ENCODE data around the gene PIRT. TPM values are rescaled to one million over a fixed set of nuclear protein-coding genes. Genes with fewer than 3 reads are reported as not detected.
A peak's percentile ranks its signal among the peaks of the same experiment; 100 is the strongest.

PIRT gene
- total RNA-seq, 1 experiment from 2014 or later: not detected

GRCh38 chr17:10875984-10876555, 38.2 kb upstream of the PIRT start:
- ATAC-seq: peak; percentile 89
- RAD21 ChIA-PET (ENCODE audit: low non-redundant PET in 1 of 2, low total read pairs in 2 of 2, uncharacterized antibody in 2 of 2, unreplicated experiment in 2 of 2): interaction anchor here (0.6 to 1.0 kb wide), 3 partner anchors 269 to 1110 kb away, joined by 3 to 4 read pairs (median 3); no protein-coding TSS in a partner anchor

More at GRCh38 chr17:10875984-10876555, 38.2 kb upstream of the PIRT start:
- Histone ChIP-seq H3K9ac (ENCODE audit: low read length) (no peak overlapping the region), H3K79me2 (ENCODE audit: insufficient read depth, low read length) (no peaks in the 10 kb centered on the region), H3K9me3 (ENCODE audit: control insufficient read depth in 1 of 2, insufficient read depth in 1 of 2, low read depth in 1 of 2, low read length in 2 of 2) (no peaks in the 10 kb centered on the region), H3K27ac (ENCODE audit: low read depth, low read length) (no peak overlapping the region), H3K4me1 (ENCODE audit: control insufficient read depth in 1 of 2, insufficient read depth in 2 of 2, low read length in 2 of 2) (no peaks in the 10 kb centered on the region), H3K27me3 (ENCODE audit: insufficient read depth, low read length) (peaks cover 5% of the 10 kb centered on the region; the same call in 1 of the 2 replicates), H3K4me3 (replicated peaks in 1 of 2; ENCODE audit: low read depth in 1 of 2, low read length in 2 of 2) (no peak overlapping the region), H4K20me1 (ENCODE audit: insufficient read depth) (no peaks in the 10 kb centered on the region), H3K9me2 (ENCODE audit: insufficient read depth) (no peaks in the 10 kb centered on the region), H3K36me3 (ENCODE audit: control insufficient read depth in 1 of 2, insufficient read depth in 2 of 2, low read length in 2 of 2) (no peaks in the 10 kb centered on the region), H3K4me2 (ENCODE audit: low read length) (no peak overlapping the region), H2AFZ (ENCODE audit: low read depth, low read length, poor library complexity, severe bottlenecking) (no peak overlapping the region)
- POLR2A ChIA-PET: no interaction called here
- DNase-seq (ENCODE audit: low read depth, low spot score): peak; percentile 36
- CTCF ChIA-PET: interaction anchor here (0.6 to 2.4 kb wide), 11 partner anchors 9 to 1121 kb away, joined by 3 to 15 read pairs (median 5); partner anchors contain the start of gene ZNF18
- BruUV-seq (replicated peaks): no TSS peak
- intact Hi-C loops (cut with micrococcal nuclease): loop anchor here (1.0 to 10.0 kb wide), 6 partner anchors 266 to 1789 kb away; partner anchors contain the start of gene MYOCD
- no peak for TF ChIP-seq ZBTB33 (IDR thresholded peaks at IDR 0.05; ENCODE audit: extremely low read depth, insufficient replicate concordance, low read length)
- TF ChIP-seq RAD21 (IDR thresholded peaks at IDR 0.05; ENCODE audit: low read depth): peak; percentile 74
- no peak for TF ChIP-seq CEBPB (IDR thresholded peaks at IDR 0.05; ENCODE audit: low read depth)
- peak; percentile 43 to 75 (median 49); a peak in 5 of 6 replicates for TF ChIP-seq CTCF (IDR thresholded peaks at IDR 0.05 in 2 of 3, conservative IDR thresholded peaks at IDR 0.05 in 1 of 3; ENCODE audit: borderline replicate concordance in 1 of 3, insufficient read depth in 1 of 3, low read depth in 2 of 3, low read length in 2 of 3)
- TF ChIP-seq ATF3 (IDR thresholded peaks at IDR 0.05): no peak
- no peak for TF ChIP-seq CBX3 (IDR thresholded peaks at IDR 0.05; ENCODE audit: low read depth)
- no peak for TF ChIP-seq EGR1 (IDR thresholded peaks at IDR 0.05; ENCODE audit: low read depth)

All from HCT116 (cell line).